H1 (cell line): Measurements from ENCODE around the gene COL5A2. TPM values are rescaled to one million over a fixed set of nuclear protein-coding genes. Genes with fewer than 3 reads are reported as not detected.

Experiments used
- CTCF ChIA-PET: fragments of 300-600 bp; sonication (Branson Sonifier 250); formaldehyde crosslinking; loops from one replicate; lab custom pipeline; 2021; ENCODE audit not compliant: partially characterized antibody; lab: Charles Lee
- POLR2A ChIA-PET: fragments of 300-600 bp; sonication (Branson Sonifier 250); formaldehyde crosslinking; loops from one replicate; lab custom pipeline; 2021; ENCODE audit warnings: inconsistent platforms; ENCODE audit not compliant: partially characterized antibody; lab: Charles Lee
- DNase-seq, 2 experiments: peaks; one replicate each; pipeline versions ENCODE4 v3.0.0 to v3.0.0-alpha.2; 2010 to 2022; ENCODE audit warnings: low spot score in 2 of 2, low read depth in 1 of 2, mixed read lengths in 1 of 2
- FAIRE-seq: peaks from 2 replicates; lab custom pipeline; 2011; peaks lifted over from hg19 to GRCh38; lab: Jason Lieb, UNC
- H2AFZ ChIP-seq: 2 replicates; pipeline ENCODE4 v1.8.1; 2012; ENCODE audit warnings: low read length, inconsistent platforms
- H2AK5ac ChIP-seq: 2 replicates; pipeline ENCODE4 v1.6.1; 2013; ENCODE audit warnings: low read depth, low read length
- H2BK120ac ChIP-seq: replicated peaks from 2 replicates; pipeline ENCODE3; 2013; ENCODE audit warnings: low read depth, low read length, inconsistent platforms
- H2BK12ac ChIP-seq: 2 replicates; pipeline ENCODE4 v1.6.1; 2013; ENCODE audit warnings: low read depth, low read length
- H2BK15ac ChIP-seq: 2 replicates; pipeline ENCODE4 v1.6.1; 2013; ENCODE audit warnings: low read length
- H2BK20ac ChIP-seq: 2 replicates; pipeline ENCODE4 v1.6.1; 2013; ENCODE audit warnings: low read length
- H2BK5ac ChIP-seq: 2 replicates; pipeline ENCODE4 v1.6.1; 2013; ENCODE audit warnings: low read depth, low read length
- H3K14ac ChIP-seq: 2 replicates; pipeline ENCODE4 v1.6.1; 2013; ENCODE audit warnings: inconsistent platforms; ENCODE audit not compliant: insufficient read length
- H3K18ac ChIP-seq: 2 replicates; pipeline ENCODE4 v1.6.1; 2013; ENCODE audit warnings: low read length; ENCODE audit errors: extremely low read depth
- H3K23ac ChIP-seq: 2 replicates; pipeline ENCODE4 v1.6.1; 2013; ENCODE audit warnings: inconsistent platforms; ENCODE audit not compliant: insufficient read length
- H3K23me2 ChIP-seq: 2 replicates; pipeline ENCODE4 v1.6.1; 2013; ENCODE audit warnings: low read depth, low read length
- H3K27ac ChIP-seq: 2 replicates; pipeline ENCODE4 v1.6.1; 2011; ENCODE audit warnings: low read depth, low read length, inconsistent platforms
- H3K27me3 ChIP-seq, 4 experiments: replicated peaks in 1 of 4; 1 replicate in 1 of 4; 2 replicates in 3 of 4; pipeline versions ENCODE4 v1.6.1 to v1.8.1; 2011 to 2013; ENCODE audit warnings: low read length in 3 of 4, mild to moderate bottlenecking in 3 of 4, inconsistent platforms in 2 of 4, mixed read lengths in 2 of 4, moderate library complexity in 1 of 4; ENCODE audit not compliant: control insufficient read depth in 3 of 4, insufficient read depth in 3 of 4; ENCODE audit errors: extremely low read depth in 1 of 4
- H3K36me3 ChIP-seq, 4 experiments: 2 replicates each; pipeline versions ENCODE4 v1.6.1 to v1.8.1; 2011 to 2013; ENCODE audit warnings: mild to moderate bottlenecking in 4 of 4, low read length in 3 of 4, moderate library complexity in 2 of 4, control low read depth in 1 of 4, inconsistent platforms in 1 of 4; ENCODE audit not compliant: insufficient read depth in 4 of 4, control insufficient read depth in 2 of 4
- H3K4ac ChIP-seq: replicated peaks from 2 replicates; pipeline ENCODE3; 2013; ENCODE audit warnings: low read length, low read depth, mixed read lengths, inconsistent platforms; ENCODE audit not compliant: insufficient read length
- H3K4me1 ChIP-seq, 4 experiments: replicated peaks in 1 of 4; 1 replicate in 1 of 4; 2 replicates in 3 of 4; pipeline versions ENCODE4 v1.6.1 to v1.8.1; 2011 to 2013; ENCODE audit warnings: low read length in 3 of 4, inconsistent platforms in 2 of 4, mixed read lengths in 1 of 4; ENCODE audit not compliant: insufficient read depth in 4 of 4, control insufficient read depth in 3 of 4
- H3K4me2 ChIP-seq, 2 experiments: 2 replicates each; pipeline versions ENCODE4 v1.6.1 to v1.8.1; 2011 to 2013; ENCODE audit warnings: low read depth in 2 of 2, low read length in 2 of 2, control low read depth in 1 of 2, inconsistent platforms in 1 of 2, mild to moderate bottlenecking in 1 of 2; ENCODE audit not compliant: insufficient read depth in 1 of 2
- H3K4me3 ChIP-seq, 4 experiments: fragments of 200-600, 300-600 bp in 1 of 4; sonication (generic), shearing (Covaris generic), sonication (Bioruptor Twin) in 1 of 4; 2 replicates each; pipeline versions ENCODE4 v1.5.1 to v1.8.1; 2011 to 2016; ENCODE audit warnings: low read length in 4 of 4, low read depth in 3 of 4, control low read depth in 2 of 4, inconsistent platforms in 2 of 4, mild to moderate bottlenecking in 2 of 4, mixed read lengths in 1 of 4, moderate library complexity in 1 of 4; ENCODE audit not compliant: insufficient read depth in 2 of 4; ENCODE audit errors: extremely low read depth in 1 of 4
- H3K56ac ChIP-seq: replicated peaks from 2 replicates; pipeline ENCODE3; 2013; ENCODE audit warnings: low read depth, mild to moderate bottlenecking, mixed read lengths, low read length, inconsistent platforms; ENCODE audit not compliant: insufficient read length
- H3K79me1 ChIP-seq: 2 replicates; pipeline ENCODE4 v1.6.1; 2013; ENCODE audit warnings: low read depth, low read length, control low read depth
- H3K79me2 ChIP-seq, 2 experiments: 2 replicates each; pipeline versions ENCODE4 v1.6.1 to v1.8.1; 2012 to 2013; ENCODE audit warnings: low read length in 2 of 2, mild to moderate bottlenecking in 2 of 2, inconsistent platforms in 1 of 2; ENCODE audit not compliant: insufficient read depth in 2 of 2, control insufficient read depth in 1 of 2
- H3K9ac ChIP-seq, 4 experiments: replicated peaks in 1 of 4; 1 replicate in 1 of 4; 2 replicates in 3 of 4; pipeline versions ENCODE4 v1.6.1 to v1.8.1; 2011 to 2013; ENCODE audit warnings: low read depth in 3 of 4, low read length in 3 of 4, control low read depth in 2 of 4, mild to moderate bottlenecking in 2 of 4, moderate library complexity in 2 of 4, inconsistent platforms in 1 of 4; ENCODE audit errors: extremely low read depth in 1 of 4
- H3K9me3 ChIP-seq, 2 experiments: 2 replicates each; pipeline versions ENCODE4 v1.6.1 to v1.8.1; 2012 to 2013; ENCODE audit warnings: mild to moderate bottlenecking in 2 of 2, moderate library complexity in 2 of 2, control low read depth in 1 of 2, inconsistent platforms in 1 of 2, low read depth in 1 of 2, low read length in 1 of 2, mixed read lengths in 1 of 2; ENCODE audit not compliant: insufficient read depth in 2 of 2
- H4K20me1 ChIP-seq, 2 experiments: replicated peaks in 1 of 2; 2 replicates each; pipeline versions ENCODE3 to v1.8.1; 2011 to 2013; ENCODE audit warnings: inconsistent platforms in 2 of 2, low read length in 2 of 2, mild to moderate bottlenecking in 1 of 2; ENCODE audit not compliant: insufficient read depth in 2 of 2, control insufficient read depth in 1 of 2
- H4K5ac ChIP-seq: 2 replicates; pipeline ENCODE4 v1.6.1; 2013; ENCODE audit warnings: low read length, low read depth, mixed read lengths, inconsistent platforms; ENCODE audit not compliant: insufficient read length
- H4K8ac ChIP-seq: 2 replicates; pipeline ENCODE4 v1.8.0; 2013; ENCODE audit warnings: mild to moderate bottlenecking, moderate library complexity, low read length, inconsistent platforms; ENCODE audit not compliant: insufficient read depth; ENCODE audit errors: extremely low read depth
- H4K91ac ChIP-seq: replicated peaks from 2 replicates; pipeline ENCODE3; 2013; ENCODE audit warnings: low read length, mixed read lengths, inconsistent platforms; ENCODE audit not compliant: insufficient read length
- BRCA1 ChIP-seq: IDR thresholded peaks from 2 replicates; pipeline ENCODE4 v1.6.1; 2012; ENCODE audit warnings: low read depth, low read length, improper control_type of control experiment
- CEBPB ChIP-seq: IDR thresholded peaks from 2 replicates; pipeline ENCODE4 v1.6.1; 2012; ENCODE audit warnings: low read depth, low read length
- CHD1 ChIP-seq: IDR thresholded peaks from 2 replicates; pipeline ENCODE4 v1.6.1; 2012; ENCODE audit warnings: low read depth, low read length, improper control_type of control experiment
- CTBP2 ChIP-seq: IDR thresholded peaks from 2 replicates; pipeline ENCODE4 v1.7.0; 2011; ENCODE audit warnings: borderline replicate concordance, mild to moderate bottlenecking, moderate library complexity, mixed read lengths, low read length; ENCODE audit not compliant: insufficient read depth, insufficient read length
- GABPA ChIP-seq: IDR thresholded peaks from 2 replicates; pipeline ENCODE4 v1.6.1; 2011; ENCODE audit warnings: mild to moderate bottlenecking, low read length, moderate library complexity, borderline replicate concordance; ENCODE audit not compliant: insufficient read depth
- HDAC2 ChIP-seq, 2 experiments: fragments of 300-600 bp in 1 of 2; sonication (generic) in 1 of 2; IDR thresholded peaks; 2 replicates each; pipeline ENCODE4 v1.6.1; 2011 to 2012; ENCODE audit warnings: low read depth in 2 of 2, low read length in 2 of 2, mild to moderate bottlenecking in 2 of 2, moderate library complexity in 2 of 2, borderline replicate concordance in 1 of 2, inconsistent platforms in 1 of 2
- JUN ChIP-seq: IDR thresholded peaks from 2 replicates; pipeline ENCODE4 v1.6.1; 2011; ENCODE audit warnings: low read depth, mild to moderate bottlenecking, improper control_type of control experiment, low read length
- KDM1A ChIP-seq: fragments of 200-600, 300-600 bp; sonication (generic); IDR thresholded peaks from 2 replicates; pipeline ENCODE4 v1.7.1; 2016; ENCODE audit warnings: mild to moderate bottlenecking, low read length, borderline replicate concordance
- RBBP5 ChIP-seq: IDR thresholded peaks from 2 replicates; pipeline ENCODE4 v1.7.1; 2012; ENCODE audit warnings: low read depth, mild to moderate bottlenecking, inconsistent platforms, low read length, moderate library complexity, borderline replicate concordance
- RNF2 ChIP-seq: fragments of 200-900, 300-1000 bp; sonication (generic); IDR thresholded peaks from 2 replicates; pipeline ENCODE4 v1.7.1; 2016; ENCODE audit warnings: borderline replicate concordance, low read depth, mild to moderate bottlenecking, antibody characterized with exemption, low read length; ENCODE audit not compliant: poor library complexity, severe bottlenecking; ENCODE audit errors: missing control alignments
- SP1 ChIP-seq: IDR thresholded peaks from 2 replicates; pipeline ENCODE4 v1.6.1; 2011; ENCODE audit warnings: low read depth, low read length
- WGBS, 2 experiments: shearing (Covaris generic) in 1 of 2; methylation state at CpG; one replicate each; pipeline versions ENCODE4 v1.1.6 to v1.1.7; 2013 to 2015; ENCODE audit warnings: low lambda C conversion rate in 2 of 2, mixed read lengths in 2 of 2, inconsistent platforms in 1 of 2, low coverage in 1 of 2, missing lambda C conversion rate in 1 of 2; ENCODE audit not compliant: insufficient replicate concordance in 2 of 2, insufficient coverage in 1 of 2, insufficient read length in 1 of 2; ENCODE audit errors: extremely low coverage in 1 of 2, missing lambda C conversion rate in 1 of 2; 5-methylcytosine and 5-hydroxymethylcytosine counted together
- polyA plus RNA-seq, 7 experiments: library from polyadenylated mRNA; depleted of rRNA in 3 of 7; stranded (reverse) in 5 of 7; unstranded in 2 of 7; fragments of >200 nt in 5 of 7; fragments of 200-250 nt in 2 of 7; gene quantifications; 1 replicate in 5 of 7; 2 replicates in 1 of 7; 4 replicates in 1 of 7; pipeline versions ENCODE4 v1.2.1 to v1.2.3, GENCODE V29; 2011 to 2013; ENCODE audit warnings: missing spikeins in 2 of 7, mixed read lengths in 2 of 7
- total RNA-seq: library from RNA; stranded (reverse); fragmentation: NEBNext Ultra II Directional; extraction: Animal tissue kit (Norgen Biotek cat#: 25700); gene quantifications from 2 replicates; pipeline ENCODE4 v1.2.1, GENCODE V29; 2021

COL5A2 gene
- total and polyA plus RNA-seq, 2 of the 8 experiments (the other 6 are each of a cell fraction or from before 2014, with no cell fraction given), result 4.7 to 24.2 TPM

DNA sequence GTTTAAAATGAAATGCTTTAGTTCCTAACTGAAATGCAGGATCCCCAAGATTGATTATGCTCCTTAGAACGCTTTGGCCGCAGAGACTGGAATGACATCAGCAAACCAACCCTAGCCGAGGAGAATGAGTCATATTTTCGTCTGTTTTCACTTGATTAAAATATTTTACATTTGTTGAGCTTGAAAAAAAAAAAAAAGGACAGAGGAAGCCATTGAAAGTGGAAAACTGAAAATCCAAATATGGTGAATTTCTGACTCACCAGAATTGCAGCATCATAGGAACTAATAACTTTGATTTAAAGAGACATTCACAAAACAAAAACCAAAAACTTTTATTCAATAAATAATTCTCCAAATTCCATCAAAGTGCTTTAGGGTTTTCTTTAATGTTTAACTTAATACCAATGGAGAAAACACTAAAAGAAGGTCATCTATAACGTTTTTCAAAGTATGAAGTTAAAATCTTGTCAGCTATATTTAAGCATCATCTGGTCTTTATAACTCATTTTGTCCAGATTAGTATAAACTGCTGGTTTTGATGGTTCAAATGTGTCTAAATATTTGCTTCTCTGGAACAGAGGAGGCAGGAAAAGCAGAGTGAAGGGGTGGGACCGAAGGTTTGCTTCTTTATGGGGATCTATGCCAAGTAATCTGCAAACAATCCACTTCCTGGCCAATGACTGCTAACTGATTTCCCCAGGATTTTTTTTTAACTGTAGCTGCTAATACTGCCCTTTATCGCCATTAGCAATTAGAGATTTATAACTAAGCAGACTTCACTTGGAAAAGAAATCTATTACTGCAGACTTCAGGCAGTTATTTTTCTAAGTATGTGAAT is 30.9 kb upstream of the COL5A2 start:
- no peaks in the 10 kb centered on the region for H4K20me1 ChIP-seq
- FAIRE-seq (no peak), DNase-seq (no peak)
- H2BK5ac ChIP-seq, result no peak overlapping the region
- ChIA-PET POLR2A (no interaction called here), CTCF (interaction anchor here (1.0 to 1.6 kb wide), 3 partner anchors 19 to 32 kb away, joined by 4 read pairs; no protein-coding TSS in a partner anchor)
- no peak overlapping the region for H4K5ac ChIP-seq
- H3K23ac ChIP-seq, result no peak overlapping the region
- H3K4me2 ChIP-seq, result no peak overlapping the region
- no peaks in the 10 kb centered on the region for H3K23me2 ChIP-seq
- 62% methylated on average over 7 of the region's 7 CpGs; no CpG with 5 or more reads in 1 of the 2 experiments for WGBS, 2 experiments
- no peak overlapping the region for H3K4ac ChIP-seq
- H3K27ac ChIP-seq, result no peak overlapping the region
- H2AK5ac ChIP-seq, result no peak overlapping the region
- no peaks in the 10 kb centered on the region for H3K27me3 ChIP-seq
- H3K9me3 ChIP-seq, result no peaks in the 10 kb centered on the region
- no peak overlapping the region for H2BK15ac ChIP-seq
- no peaks in the 10 kb centered on the region for H3K36me3 ChIP-seq
- peaks cover 0 to 6% (median 4%) of the 10 kb centered on the region in 4 experiments; a peak in 3 of 7 replicates for H3K4me1 ChIP-seq
- no peak overlapping the region for H4K91ac ChIP-seq
- H2BK120ac ChIP-seq, result no peak overlapping the region
- H3K79me1 ChIP-seq, result no peaks in the 10 kb centered on the region
- no peak overlapping the region for H2BK12ac ChIP-seq
- H3K14ac ChIP-seq, result no peak overlapping the region
- no peak overlapping the region for H2AFZ ChIP-seq
- no peak overlapping the region for H3K18ac ChIP-seq
- no peak overlapping the region for H3K4me3 ChIP-seq
- no peak overlapping the region for H3K9ac ChIP-seq
- H3K56ac ChIP-seq, result no peak overlapping the region
- no peak overlapping the region for H2BK20ac ChIP-seq
- no peak overlapping the region for H4K8ac ChIP-seq
- H3K79me2 ChIP-seq, result no peaks in the 10 kb centered on the region
- TF ChIP-seq GABPA, result no peak
- no peak for TF ChIP-seq HDAC2 (IDR thresholded peaks at IDR 0.05; ENCODE audit: borderline replicate concordance in 1 of 2, low read depth in 2 of 2, low read length in 2 of 2)
- TF ChIP-seq SP1, result no peak
- TF ChIP-seq CEBPB, result no peak
- TF ChIP-seq JUN, result no peak
- no peak for TF ChIP-seq KDM1A
- TF ChIP-seq CHD1, result no peak
- no peak for TF ChIP-seq RBBP5
- TF ChIP-seq BRCA1, result no peak
- TF ChIP-seq CTBP2, result no peak
- no peak for TF ChIP-seq RNF2
